ENCODE measurements around the gene PPP1R9A. TPM values are rescaled to one million over a fixed set of nuclear protein-coding genes. Genes with fewer than 3 reads are reported as not detected.

The PPP1R9A gene
- polyA plus RNA-seq, 1 donor (not counting 4 experiments of a cell fraction or from before 2014, with no cell fraction given): 0.01 TPM

- dilution Hi-C loops (cut with MboI; ENCODE audit: extremely low pct_ligation_motif_present, low sequenced_read_pairs): no loop called here
- Histone ChIP-seq H3K4me3 (ENCODE audit: control insufficient read depth in 2 of 3, extremely low read depth in 1 of 3, insufficient read depth in 2 of 3, low read depth in 1 of 3, low read length in 3 of 3) (no peak overlapping the region), H3K36me3 (ENCODE audit: control insufficient read depth in 2 of 2, extremely low read depth in 1 of 2, insufficient read depth in 2 of 2, low read length in 2 of 2) (no peaks in the 10 kb centered on the region), H3K9me3 (ENCODE audit: control insufficient read depth, low read depth, low read length) (no peaks in the 10 kb centered on the region), H2AFZ (ENCODE audit: control insufficient read depth, low read length) (no peak overlapping the region), H3K4me1 (ENCODE audit: control insufficient read depth, extremely low read depth, insufficient read depth, low read length) (no peaks in the 10 kb centered on the region), H3K27me3 (ENCODE audit: control insufficient read depth, extremely low read depth, insufficient read depth, low read length) (no peaks in the 10 kb centered on the region), H4K20me1 (ENCODE audit: control insufficient read depth, extremely low read depth, insufficient read depth, low read length) (no peaks in the 10 kb centered on the region), H3K79me2 (ENCODE audit: control insufficient read depth, insufficient read depth, low read length) (no peaks in the 10 kb centered on the region), H3K4me2 (ENCODE audit: control insufficient read depth, extremely low read depth, insufficient read depth, low read depth, low read length) (no peak overlapping the region), H3K27ac (ENCODE audit: control insufficient read depth, insufficient read depth, low read length) (no peak overlapping the region), H3K9me1 (ENCODE audit: control insufficient read depth, extremely low read depth, insufficient read depth, low read length) (no peaks in the 10 kb centered on the region), H3K9ac (ENCODE audit: control insufficient read depth, extremely low read depth, insufficient read depth, low read length) (no peak overlapping the region)
- FAIRE-seq (no peak), DNase-seq (ENCODE audit: low read depth, low spot score) (no peak)
- TF ChIP-seq CTCF (optimal IDR thresholded peaks at IDR 0.05 in 1 of 3, IDR thresholded peaks at IDR 0.05 in 1 of 3, conservative IDR thresholded peaks at IDR 0.05 in 1 of 3; ENCODE audit: extremely low read depth in 1 of 3, insufficient read depth in 2 of 3, low read length in 3 of 3): no peak
- no peak for TF ChIP-seq EZH2 (IDR thresholded peaks at IDR 0.05; ENCODE audit: low read length)
Measured at GRCh38 chr7:95101422-95101821, 194.0 kb downstream of the PPP1R9A start.

GRCh38 chr7:95102662-95103061, 195.3 kb downstream of the PPP1R9A start:
- no peak for DNase-seq (ENCODE audit: low read depth, low spot score)
- H3K4me2 ChIP-seq (ENCODE audit: control insufficient read depth, extremely low read depth, insufficient read depth, low read depth, low read length): no peak overlapping the region
- H3K36me3 ChIP-seq (ENCODE audit: control insufficient read depth in 2 of 2, extremely low read depth in 1 of 2, insufficient read depth in 2 of 2, low read length in 2 of 2): no peaks in the 10 kb centered on the region
- no peak for FAIRE-seq
- no peaks in the 10 kb centered on the region for H3K79me2 ChIP-seq (ENCODE audit: control insufficient read depth, insufficient read depth, low read length)
- H3K4me1 ChIP-seq (ENCODE audit: control insufficient read depth, extremely low read depth, insufficient read depth, low read length): no peaks in the 10 kb centered on the region
- no peaks in the 10 kb centered on the region for H3K9me3 ChIP-seq (ENCODE audit: control insufficient read depth, low read depth, low read length)
- H4K20me1 ChIP-seq (ENCODE audit: control insufficient read depth, extremely low read depth, insufficient read depth, low read length): no peaks in the 10 kb centered on the region
- no peak overlapping the region for H3K27ac ChIP-seq (ENCODE audit: control insufficient read depth, insufficient read depth, low read length)
- no peak overlapping the region for H2AFZ ChIP-seq (ENCODE audit: control insufficient read depth, low read length)
- no peak for TF ChIP-seq CTCF (optimal IDR thresholded peaks at IDR 0.05 in 1 of 3, IDR thresholded peaks at IDR 0.05 in 1 of 3, conservative IDR thresholded peaks at IDR 0.05 in 1 of 3; ENCODE audit: extremely low read depth in 1 of 3, insufficient read depth in 2 of 3, low read length in 3 of 3)
- TF ChIP-seq EZH2 (IDR thresholded peaks at IDR 0.05; ENCODE audit: low read length): no peak
- H3K9ac ChIP-seq (ENCODE audit: control insufficient read depth, extremely low read depth, insufficient read depth, low read length): no peak overlapping the region
- no peak overlapping the region for H3K4me3 ChIP-seq (ENCODE audit: control insufficient read depth in 2 of 3, extremely low read depth in 1 of 3, insufficient read depth in 2 of 3, low read depth in 1 of 3, low read length in 3 of 3)
- H3K9me1 ChIP-seq (ENCODE audit: control insufficient read depth, extremely low read depth, insufficient read depth, low read length): no peaks in the 10 kb centered on the region
- dilution Hi-C loops (cut with MboI; ENCODE audit: extremely low pct_ligation_motif_present, low sequenced_read_pairs): no loop called here
- no peaks in the 10 kb centered on the region for H3K27me3 ChIP-seq (ENCODE audit: control insufficient read depth, extremely low read depth, insufficient read depth, low read length)

Measured in keratinocyte (primary cell).